ENCODE data around the gene ATG14. TPM values are rescaled to one million over a fixed set of nuclear protein-coding genes. Genes with fewer than 3 reads are reported as not detected.

The ATG14 gene
- total and polyA plus RNA-seq, 2 experiments from 2014 or later, result 7.3 to 15.2 TPM

GRCh38 chr14:55354500-55354899 is 57.1 kb downstream of the ATG14 start:
- Histone ChIP-seq H3K27ac (ENCODE audit: low read depth) (peak overlapping the region; percentile 40; the same call in 1 of the 2 replicates), H3K4me3 (no peak overlapping the region), H3K36me3 (ENCODE audit: insufficient read depth) (no peaks in the 10 kb centered on the region), H3K9me2 (ENCODE audit: insufficient read depth) (no peaks in the 10 kb centered on the region), H4K20me1 (replicated peaks; ENCODE audit: insufficient read depth) (no peaks in the 10 kb centered on the region), H3F3A (replicated peaks; ENCODE audit: low read depth) (no peaks in the 10 kb centered on the region), H3K79me2 (replicated peaks; ENCODE audit: insufficient read depth) (no peaks in the 10 kb centered on the region), H3K4me1 (ENCODE audit: insufficient read depth) (peaks cover 13% of the 10 kb centered on the region; the same call in 1 of the 2 replicates), H3K4me2 (no peak overlapping the region), H3K27me3 (ENCODE audit: insufficient read depth) (no peaks in the 10 kb centered on the region), H2AFZ (no peak overlapping the region)
- H3K4me1 Mint-ChIP-seq, result peaks cover 15% of the 10 kb centered on the region
- H3K27me3 Mint-ChIP-seq (ENCODE audit: insufficient read depth, low read depth, poor library complexity), result peaks cover 13% of the 10 kb centered on the region
- H3K27ac Mint-ChIP-seq, result peak overlapping the region; percentile 34; the same call in 1 of the 2 replicates
- H3K9me3 Mint-ChIP-seq, result no peaks in the 10 kb centered on the region
- no peak for TF ChIP-seq REST (IDR thresholded peaks at IDR 0.05; ENCODE audit: unreplicated experiment)
- TF ChIP-seq CTCF (conservative IDR thresholded peaks at IDR 0.05; ENCODE audit: low read depth in 2 of 2), result peak; percentile 66 to 80
- peak; percentile 92 for ATAC-seq
- H3K36me3 Mint-ChIP-seq (ENCODE audit: low read depth), result peaks cover 6% of the 10 kb centered on the region
- peak; percentile 89 for DNase-seq (ENCODE audit: low spot score)
- H3K4me3 Mint-ChIP-seq, result no peak overlapping the region

GRCh38 chr14:55353686-55354467 is 57.8 kb downstream of the ATG14 start:
- H3K27ac ChIP-seq (ENCODE audit: low read depth), result 0 out of 2 replicates have a peak overlapping the region, but pooled peaks have one; percentile 40
- DNase-seq (ENCODE audit: low spot score) (no peak), ATAC-seq (peak; percentile 61)
- H2AFZ ChIP-seq, result no peak overlapping the region
- no peaks in the 10 kb centered on the region for H3F3A ChIP-seq (replicated peaks; ENCODE audit: low read depth)
- no peak overlapping the region for H3K4me3 Mint-ChIP-seq
- peaks cover 11% of the 10 kb centered on the region for H3K27me3 Mint-ChIP-seq (ENCODE audit: insufficient read depth, low read depth, poor library complexity)
- H3K4me1 Mint-ChIP-seq, result peaks cover 18% of the 10 kb centered on the region
- H3K4me2 ChIP-seq, result no peak overlapping the region
- peak overlapping the region; percentile 34; the same call in 1 of the 2 replicates for H3K27ac Mint-ChIP-seq
- H3K27me3 ChIP-seq (ENCODE audit: insufficient read depth), result no peaks in the 10 kb centered on the region
- H3K36me3 Mint-ChIP-seq (ENCODE audit: low read depth), result peaks cover 6% of the 10 kb centered on the region
- no peaks in the 10 kb centered on the region for H3K9me3 Mint-ChIP-seq
- TF ChIP-seq CREB1 (CRISPR knock-in tag; IDR thresholded peaks at IDR 0.05; ENCODE audit: low read depth) (no peak), CTCF (conservative IDR thresholded peaks at IDR 0.05; ENCODE audit: low read depth in 2 of 2) (peak; percentile 14 to 38; a peak in 1 of 4 replicates)
- no peaks in the 10 kb centered on the region for H4K20me1 ChIP-seq (replicated peaks; ENCODE audit: insufficient read depth)
- no peaks in the 10 kb centered on the region for H3K36me3 ChIP-seq (ENCODE audit: insufficient read depth)
- no peaks in the 10 kb centered on the region for H3K79me2 ChIP-seq (replicated peaks; ENCODE audit: insufficient read depth)
- peaks cover 14% of the 10 kb centered on the region; the same call in 1 of the 2 replicates for H3K4me1 ChIP-seq (ENCODE audit: insufficient read depth)
- H3K4me3 ChIP-seq, result no peak overlapping the region
- H3K9me2 ChIP-seq (ENCODE audit: insufficient read depth), result no peaks in the 10 kb centered on the region

Measured in GM23338 (cell line).